PFSK-1 (cell line): ENCODE data around the gene SERTAD4.

Source experiments
- FOXP2 ChIP-seq: optimal IDR thresholded peaks from 2 replicates; pipeline ENCODE3; 2011; ENCODE audit warnings: borderline replicate concordance, control low read depth, inconsistent platforms; ENCODE audit not compliant: insufficient read depth; ENCODE audit errors: extremely low read length, extremely low read depth
- POLR2AphosphoS5 ChIP-seq: IDR thresholded peaks from 2 replicates; pipeline ENCODE4 v1.6.1; 2012; ENCODE audit warnings: low read depth, mild to moderate bottlenecking, control low read depth, low read length, moderate library complexity
- REST ChIP-seq, 2 experiments: IDR thresholded peaks; 2 replicates each; pipeline versions ENCODE4 v1.6.1 to v1.8.0; 2011 to 2012; ENCODE audit warnings: low read depth in 2 of 2, low read length in 2 of 2, control low read depth in 1 of 2, inconsistent platforms in 1 of 2, mild to moderate bottlenecking in 1 of 2, moderate library complexity in 1 of 2; ENCODE audit not compliant: insufficient read depth in 1 of 2
- SIN3A ChIP-seq: IDR thresholded peaks from 2 replicates; pipeline ENCODE4 v1.6.1; 2012; ENCODE audit warnings: mild to moderate bottlenecking, low read length, moderate library complexity, borderline replicate concordance; ENCODE audit not compliant: insufficient read depth
- TAF1 ChIP-seq: IDR thresholded peaks from 2 replicates; pipeline ENCODE4 v1.6.1; 2012; ENCODE audit warnings: low read length, control low read depth, borderline replicate concordance; ENCODE audit not compliant: insufficient read depth

SERTAD4 gene

GRCh38 chr1:210241121-210241520 is 8.5 kb downstream of the SERTAD4 start:
- no peak for TF ChIP-seq REST (IDR thresholded peaks at IDR 0.05; ENCODE audit: insufficient read depth in 1 of 2, low read depth in 2 of 2, low read length in 2 of 2)

GRCh38 chr1:210244746-210245367 is 12.3 kb downstream of the SERTAD4 start:
- TF ChIP-seq REST (IDR thresholded peaks at IDR 0.05; ENCODE audit: insufficient read depth in 1 of 2, low read depth in 2 of 2, low read length in 2 of 2), result no peak

GRCh38 chr1:210246447-210246846 is 13.9 kb downstream of the SERTAD4 start:
- TF ChIP-seq FOXP2 (no peak), TAF1 (no peak), REST (IDR thresholded peaks at IDR 0.05; ENCODE audit: insufficient read depth in 1 of 2, low read depth in 2 of 2, low read length in 2 of 2) (no peak), POLR2AphosphoS5 (no peak), SIN3A (no peak)

- TF ChIP-seq TAF1, result no peak
- no peak for TF ChIP-seq POLR2AphosphoS5
- TF ChIP-seq REST (IDR thresholded peaks at IDR 0.05; ENCODE audit: insufficient read depth in 1 of 2, low read depth in 2 of 2, low read length in 2 of 2), result no peak
- TF ChIP-seq SIN3A, result no peak
- TF ChIP-seq FOXP2, result no peak
Observed at GRCh38 chr1:210248341-210248740, 15.7 kb downstream of the SERTAD4 start.

GRCh38 chr1:210250665-210250997 is 18.0 kb downstream of the SERTAD4 start:
- no peak for TF ChIP-seq POLR2AphosphoS5
- no peak for TF ChIP-seq SIN3A
- no peak for TF ChIP-seq FOXP2
- TF ChIP-seq TAF1, result no peak
- TF ChIP-seq REST (IDR thresholded peaks at IDR 0.05; ENCODE audit: insufficient read depth in 1 of 2, low read depth in 2 of 2, low read length in 2 of 2), result no peak
